Activated CD4-positive, alpha-beta T cell treated with anti-CD3 and anti-CD28 coated beads for 1 hour (primary cell): ENCODE results near the gene OSBP2.

Source experiments
- DNase-seq: peaks from one replicate; pipeline ENCODE4 v3.0.0-alpha.2; 2020

OSBP2 gene

DNA sequence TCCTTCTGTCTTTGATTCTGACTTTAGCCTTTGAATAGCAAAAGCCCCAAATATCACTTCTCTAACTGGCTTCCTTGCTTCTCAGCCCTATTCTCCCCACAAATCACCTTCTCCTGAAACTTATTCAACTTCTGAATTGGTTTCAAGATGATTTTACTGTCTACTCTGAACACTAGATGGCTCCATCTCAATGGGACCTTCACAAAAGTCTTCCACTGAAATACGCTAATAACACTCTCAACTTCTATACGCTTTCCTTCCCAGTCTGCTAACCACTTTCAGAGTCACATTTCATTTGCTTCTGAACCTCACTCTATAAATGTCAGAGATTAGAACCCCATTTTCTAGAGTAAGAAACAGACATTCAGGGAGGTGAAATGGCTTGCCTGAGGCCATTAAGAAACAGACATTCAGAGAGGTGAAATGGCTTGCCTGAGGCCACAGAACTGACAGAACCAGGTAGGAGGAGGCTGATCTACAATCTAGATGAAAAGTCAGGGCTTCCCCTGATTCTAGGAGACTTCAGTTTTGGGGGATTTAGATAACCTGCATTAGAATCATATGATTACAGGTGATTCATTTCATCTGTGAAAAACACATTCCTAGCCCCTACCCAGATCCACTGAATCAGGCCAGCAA, 253.3 kb downstream of the OSBP2 start:
- no peak for DNase-seq

DNA sequence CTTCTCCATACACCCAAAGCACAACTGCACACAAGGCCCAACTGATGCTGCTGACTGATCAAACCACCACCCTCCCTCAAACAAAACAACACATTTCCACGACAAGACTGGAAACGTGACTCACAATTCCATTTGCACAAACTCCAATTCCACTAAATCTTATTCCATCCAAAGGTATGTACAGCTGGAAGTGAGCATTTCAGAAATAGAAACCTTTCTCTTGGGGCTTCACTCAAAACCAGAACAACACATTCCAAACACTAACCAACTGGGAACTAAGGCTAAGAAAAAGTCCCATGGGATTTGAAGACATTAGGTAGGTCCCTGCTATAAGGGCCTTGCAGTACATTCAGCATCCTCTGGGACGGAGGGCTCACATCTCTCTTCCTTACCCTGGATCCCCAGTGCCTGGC, 254.3 kb downstream of the OSBP2 start:
- no peak for DNase-seq

DNA sequence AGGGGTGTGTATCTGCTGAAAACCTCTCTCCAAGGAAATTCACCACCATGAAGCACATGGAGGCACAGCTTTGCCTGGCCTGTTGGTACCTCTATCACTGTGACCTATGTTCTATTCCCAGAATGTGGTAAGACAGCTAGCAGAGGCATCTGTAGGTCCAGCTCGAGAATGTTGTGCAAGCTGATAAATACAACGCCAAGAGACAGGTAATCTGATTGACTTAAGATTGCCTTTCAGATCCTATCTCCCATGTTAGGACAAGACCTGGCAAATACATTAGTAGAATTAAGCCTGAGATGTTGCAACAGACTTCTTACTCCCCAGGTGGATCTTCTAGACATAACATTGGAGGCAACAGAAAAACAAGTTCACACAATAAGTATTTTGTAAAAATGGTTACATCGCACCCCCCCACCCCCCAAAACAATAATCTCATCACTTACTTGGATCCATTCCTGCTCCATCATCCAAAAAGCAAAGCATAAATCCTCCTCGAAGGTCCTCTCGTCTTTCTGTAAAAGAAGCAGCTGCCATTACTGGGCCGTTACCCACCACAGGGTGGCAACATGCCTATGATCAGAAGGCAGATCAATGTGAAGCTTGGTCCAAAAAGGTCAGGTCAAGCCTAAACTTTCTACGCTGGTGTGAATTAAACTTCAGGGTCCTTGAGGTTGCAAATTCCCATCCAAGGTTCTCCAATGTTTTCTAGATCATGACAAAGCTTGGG, 255.4 kb downstream of the OSBP2 start:
- no peak for DNase-seq

DNA sequence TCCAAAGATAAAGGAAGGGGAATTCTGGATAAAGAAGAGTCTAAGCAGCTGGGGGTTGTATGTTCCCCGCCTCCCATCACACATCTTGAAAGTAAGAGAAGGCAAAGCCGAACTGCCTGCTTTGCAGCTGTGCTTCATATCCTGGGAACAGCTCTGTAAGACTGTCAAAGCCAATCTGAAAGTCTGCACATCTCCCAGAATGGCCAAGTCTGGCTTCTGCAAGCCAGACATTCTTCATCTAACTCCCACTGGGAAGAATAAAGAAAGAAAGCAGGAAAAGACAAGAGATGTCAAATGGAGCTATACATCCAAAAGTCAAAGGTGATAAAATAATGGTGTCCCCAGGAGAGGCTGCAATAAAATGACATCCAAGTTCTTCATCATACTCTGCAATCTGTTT, 258.5 kb downstream of the OSBP2 start:
- DNase-seq, result no peak

DNA sequence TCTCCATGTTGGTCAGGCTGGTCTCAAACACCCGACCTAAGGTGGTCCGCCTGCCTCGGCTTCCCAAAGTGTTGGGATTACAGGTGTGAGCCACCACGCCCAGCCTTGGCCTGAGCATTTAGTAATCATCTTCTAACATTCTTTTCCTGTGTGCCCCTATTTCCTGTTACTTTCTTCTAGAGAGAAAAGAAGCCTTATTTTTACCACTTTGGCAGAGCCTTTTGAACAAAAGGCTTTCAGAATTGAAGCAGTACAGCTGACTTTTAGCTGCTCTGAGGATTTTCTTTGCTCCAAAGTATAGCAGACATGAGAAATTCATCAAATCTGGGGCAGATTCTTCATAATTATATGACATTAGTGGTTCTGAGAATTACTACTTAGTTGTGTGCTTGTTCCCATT, 260.5 kb downstream of the OSBP2 start:
- no peak for DNase-seq
